HCT116 (cell line): ENCODE measurements around the gene KIRREL1.

Experiments used
- ELF1 ChIP-seq: IDR thresholded peaks from 2 replicates; pipeline ENCODE4 v1.6.1; 2012; ENCODE audit warnings: low read depth, borderline replicate concordance
- POLR2AphosphoS5 ChIP-seq: IDR thresholded peaks from 2 replicates; pipeline ENCODE4 v1.6.1; 2011; ENCODE audit warnings: mild to moderate bottlenecking, low read depth, low read length, moderate library complexity
- TF ChIP-seq, protein P1 (sequence below), 3 experiments: fragments of 200-600 bp in 1 of 3; sonication (generic) in 1 of 3; IDR thresholded peaks in 2 of 3; conservative IDR thresholded peaks in 1 of 3; 2 replicates each; pipeline ENCODE4 v1.5.1; 2012 to 2017; ENCODE audit warnings: low read depth in 2 of 3, low read length in 2 of 3, antibody characterized with exemption in 1 of 3, borderline replicate concordance in 1 of 3, control low read depth in 1 of 3, mild to moderate bottlenecking in 1 of 3, mixed read lengths in 1 of 3, mixed run types in 1 of 3, moderate library complexity in 1 of 3; ENCODE audit not compliant: insufficient read depth in 1 of 3

DNA sequence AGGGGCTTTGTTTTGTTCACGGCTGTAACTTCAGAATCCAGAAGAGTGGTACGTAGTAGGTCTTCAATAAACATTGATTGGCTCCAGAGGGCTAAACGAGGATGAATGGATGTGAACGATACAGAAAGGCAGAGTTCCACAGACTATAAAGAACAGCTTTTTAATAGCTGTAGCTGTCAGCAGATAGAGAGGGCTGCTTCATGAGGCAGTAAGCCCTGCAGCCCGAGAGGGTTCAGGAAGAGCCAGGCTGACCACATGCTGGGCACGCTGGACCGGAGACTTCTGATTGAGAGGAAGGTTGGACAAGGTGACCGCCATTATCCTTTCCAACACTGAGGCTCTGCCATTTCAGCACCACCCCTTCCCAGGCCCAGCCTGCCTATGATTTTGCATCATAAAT is 45.3 kb downstream of the KIRREL1 start:
- TF ChIP-seq, protein P1, sequence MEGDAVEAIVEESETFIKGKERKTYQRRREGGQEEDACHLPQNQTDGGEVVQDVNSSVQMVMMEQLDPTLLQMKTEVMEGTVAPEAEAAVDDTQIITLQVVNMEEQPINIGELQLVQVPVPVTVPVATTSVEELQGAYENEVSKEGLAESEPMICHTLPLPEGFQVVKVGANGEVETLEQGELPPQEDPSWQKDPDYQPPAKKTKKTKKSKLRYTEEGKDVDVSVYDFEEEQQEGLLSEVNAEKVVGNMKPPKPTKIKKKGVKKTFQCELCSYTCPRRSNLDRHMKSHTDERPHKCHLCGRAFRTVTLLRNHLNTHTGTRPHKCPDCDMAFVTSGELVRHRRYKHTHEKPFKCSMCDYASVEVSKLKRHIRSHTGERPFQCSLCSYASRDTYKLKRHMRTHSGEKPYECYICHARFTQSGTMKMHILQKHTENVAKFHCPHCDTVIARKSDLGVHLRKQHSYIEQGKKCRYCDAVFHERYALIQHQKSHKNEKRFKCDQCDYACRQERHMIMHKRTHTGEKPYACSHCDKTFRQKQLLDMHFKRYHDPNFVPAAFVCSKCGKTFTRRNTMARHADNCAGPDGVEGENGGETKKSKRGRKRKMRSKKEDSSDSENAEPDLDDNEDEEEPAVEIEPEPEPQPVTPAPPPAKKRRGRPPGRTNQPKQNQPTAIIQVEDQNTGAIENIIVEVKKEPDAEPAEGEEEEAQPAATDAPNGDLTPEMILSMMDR (IDR thresholded peaks at IDR 0.05 in 2 of 3, conservative IDR thresholded peaks at IDR 0.05 in 1 of 3; ENCODE audit: borderline replicate concordance in 1 of 3, insufficient read depth in 1 of 3, low read depth in 2 of 3, low read length in 2 of 3) = no peak
- TF ChIP-seq POLR2AphosphoS5 (no peak), ELF1 (no peak)
